ENCODE results near the gene ANP32B.
"Not testable (repeated sequence)": the region's sequence is repeated elsewhere in the genome, so short reads cannot be mapped to it uniquely, and the experiment has no call there.

Gene ANP32B

GRCh38 chr9:97962575-97962974, 20.6 kb upstream of the ANP32B start:
- FAIRE-seq, result no peak
- no peak for DNase-seq (ENCODE audit: low spot score)

GRCh38 chr9:97963232-97963631, 19.9 kb upstream of the ANP32B start:
- no peak for DNase-seq (ENCODE audit: low spot score)
- FAIRE-seq, result no peak

DNA sequence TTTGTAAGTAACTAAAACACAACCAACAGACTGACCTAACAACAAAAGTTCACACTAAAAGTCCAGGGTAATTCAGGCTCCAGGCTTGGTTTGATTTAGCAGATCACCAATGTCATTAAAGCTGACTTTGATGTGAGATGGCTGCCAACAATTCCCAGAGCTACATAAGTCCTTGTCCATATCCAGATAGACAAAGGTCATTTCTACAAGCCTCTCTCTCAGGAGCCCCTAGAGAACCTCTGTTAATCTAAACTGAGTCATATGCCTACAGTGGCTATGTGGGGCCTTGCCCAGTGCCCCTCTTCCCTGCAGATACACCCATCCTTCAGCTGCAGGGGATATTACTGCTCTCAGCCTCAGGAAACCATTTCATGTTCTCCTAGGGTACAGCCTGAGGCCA, 18.2 kb upstream of the ANP32B start:
- no peak for FAIRE-seq

DNA sequence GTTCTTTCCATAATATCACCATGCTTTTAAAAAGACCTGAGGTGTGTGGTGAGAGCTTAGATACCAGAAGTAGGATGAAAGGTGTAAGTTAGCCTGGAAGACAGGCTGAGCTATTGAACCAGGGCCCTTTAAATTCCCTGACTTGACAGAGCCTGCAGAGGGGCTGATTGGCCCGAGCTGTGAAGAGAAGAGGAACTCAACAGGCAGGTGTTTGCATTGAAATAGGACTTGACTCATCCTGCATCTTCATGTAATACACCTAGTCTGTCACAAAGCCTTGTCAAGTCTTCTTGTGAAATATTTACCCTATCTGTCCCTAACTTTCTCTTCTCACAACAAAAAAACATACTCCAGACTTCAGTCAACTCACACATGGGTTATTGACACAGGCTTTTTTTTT, 16.6 kb upstream of the ANP32B start:
- no peak for DNase-seq (ENCODE audit: low spot score)
- no peak for FAIRE-seq

More for the DNA sequence above, 18.2 kb upstream of the ANP32B start:
- DNase-seq (ENCODE audit: low spot score), result no peak

GRCh38 chr9:97969014-97969413, 14.1 kb upstream of the ANP32B start:
- no peak for FAIRE-seq
- DNase-seq (ENCODE audit: low spot score), result no peak

- FAIRE-seq, result no peak
- no peak for DNase-seq (ENCODE audit: low spot score)
Measured at GRCh38 chr9:97970165-97970564, 13.0 kb upstream of the ANP32B start.

GRCh38 chr9:97972753-97973152, 10.4 kb upstream of the ANP32B start:
- DNase-seq (ENCODE audit: low spot score) (no peak), FAIRE-seq (no peak)

GRCh38 chr9:97975376-97975775, 7.8 kb upstream of the ANP32B start:
- FAIRE-seq (no peak), DNase-seq (ENCODE audit: low spot score) (no peak)

DNA sequence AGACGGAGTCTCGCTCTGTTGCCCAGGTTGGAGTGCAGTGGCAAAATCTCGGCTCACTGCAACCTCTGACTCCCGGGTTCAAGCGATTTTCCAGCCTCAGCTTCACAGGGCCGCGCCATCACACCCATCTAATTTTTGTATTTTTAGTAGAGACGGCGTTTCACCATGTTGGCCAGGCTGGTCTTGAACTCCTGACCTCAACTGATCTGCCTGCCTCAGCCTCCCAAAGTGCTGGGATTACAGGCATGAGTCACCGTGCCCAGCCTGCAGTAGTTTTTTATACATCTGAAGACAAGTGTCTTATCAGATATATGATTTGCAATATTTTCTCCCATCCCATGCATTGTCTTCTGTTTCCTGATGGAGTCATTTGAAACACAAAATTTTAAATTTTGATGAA, 6.5 kb upstream of the ANP32B start:
- FAIRE-seq; DNase-seq (ENCODE audit: low spot score): not testable (repeated sequence)

- no peak for FAIRE-seq
Measured at GRCh38 chr9:97978371-97979130, 4.6 kb upstream of the ANP32B start.

GRCh38 chr9:97979788-97980478, 3.2 kb upstream of the ANP32B start:
- no peak for DNase-seq (ENCODE audit: low spot score)
- FAIRE-seq, result no peak

More at GRCh38 chr9:97978371-97979130, 4.6 kb upstream of the ANP32B start:
- no peak for DNase-seq (ENCODE audit: low spot score)

- FAIRE-seq (no peak), DNase-seq (ENCODE audit: low spot score) (no peak)
Measured at GRCh38 chr9:97980479-97980803, 2.7 kb upstream of the ANP32B start.

- FAIRE-seq, result no peak
- DNase-seq (ENCODE audit: low spot score), result no peak
Measured at GRCh38 chr9:97980918-97981845, 2.0 kb upstream of the ANP32B start.

DNA sequence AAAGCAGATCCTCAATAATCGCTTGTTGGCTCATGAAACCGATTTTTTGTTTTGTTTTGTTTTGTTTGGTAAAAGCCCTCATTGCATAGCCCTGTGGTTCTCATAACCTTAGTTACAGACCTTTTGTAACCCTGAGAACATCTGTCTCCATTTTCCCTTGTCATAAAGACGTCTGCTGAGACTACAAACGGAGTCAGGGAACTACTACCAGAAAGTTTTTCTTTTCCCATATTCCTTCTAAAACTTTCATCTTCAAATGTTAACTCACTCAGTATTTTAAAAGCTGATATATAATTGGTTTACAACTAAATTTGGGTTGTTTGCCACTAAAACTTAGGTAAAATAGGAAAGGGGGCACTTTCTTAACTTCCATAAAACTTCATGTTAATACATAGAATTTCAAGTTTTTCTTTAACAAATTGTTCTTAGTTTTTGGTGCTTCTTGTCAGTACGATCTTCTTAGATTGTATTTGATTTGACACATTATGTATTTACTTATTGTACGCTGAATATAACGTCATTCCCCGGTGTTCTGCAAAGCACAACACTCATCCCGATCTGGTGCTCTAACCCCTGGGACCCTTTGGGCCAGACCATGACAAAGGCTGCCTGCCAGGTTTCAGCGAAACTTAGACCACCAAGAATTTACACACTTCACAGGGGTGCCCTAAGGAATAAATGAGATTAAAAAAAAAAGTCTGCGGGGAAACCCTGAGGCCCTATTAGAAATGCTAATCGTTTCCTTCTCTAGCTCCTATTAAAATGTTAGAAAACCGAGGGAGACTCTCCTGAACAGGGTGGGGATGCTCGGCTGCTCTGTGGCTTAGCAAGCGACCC, 1.1 kb upstream of the ANP32B start:
- DNase-seq (ENCODE audit: low spot score) (no peak), FAIRE-seq (no peak)

GRCh38 chr9:97983589-97984187, 547 bp downstream of the ANP32B start:
- FAIRE-seq (no peak), DNase-seq (ENCODE audit: low spot score) (peak; percentile 8)

- FAIRE-seq (no peak), DNase-seq (ENCODE audit: low spot score) (peak; percentile 62)
Measured at GRCh38 chr9:97984188-97985057, 1.3 kb downstream of the ANP32B start.

- DNase-seq (ENCODE audit: low spot score) (no peak), FAIRE-seq (no peak)
Measured at GRCh38 chr9:97985058-97985861, 2.1 kb downstream of the ANP32B start.

GRCh38 chr9:97987487-97987886, 4.3 kb downstream of the ANP32B start:
- no peak for DNase-seq (ENCODE audit: low spot score)
- no peak for FAIRE-seq

- peak; percentile 41 for DNase-seq (ENCODE audit: low spot score)
- peak; percentile 51 for FAIRE-seq
Measured at GRCh38 chr9:97990259-97990658, 7.1 kb downstream of the ANP32B start.

Measured in RCC 7860 (cell line).